Measurements from ENCODE around the gene CTF1.

GRCh38 chr16:30853758-30854157 lies 42.7 kb upstream of the CTF1 start:
- no peak for TF ChIP-seq CTCF (IDR thresholded peaks at IDR 0.05 in 2 of 3, conservative IDR thresholded peaks at IDR 0.05 in 1 of 3; ENCODE audit: borderline replicate concordance in 1 of 3, insufficient read depth in 1 of 3, low read depth in 2 of 3, low read length in 2 of 3)
- TF ChIP-seq SRF (IDR thresholded peaks at IDR 0.05; ENCODE audit: low read depth), result no peak
- TF ChIP-seq POLR2A (IDR thresholded peaks at IDR 0.05; ENCODE audit: borderline replicate concordance, extremely low read depth, insufficient read depth, insufficient read length), result no peak
- TF ChIP-seq REST (IDR thresholded peaks at IDR 0.05; ENCODE audit: low read depth), result no peak
- TF ChIP-seq SP1 (IDR thresholded peaks at IDR 0.05; ENCODE audit: low read depth), result no peak
- TF ChIP-seq EZH2 (IDR thresholded peaks at IDR 0.05), result no peak
- no peak for TF ChIP-seq JUND (IDR thresholded peaks at IDR 0.05)
- no peak for TF ChIP-seq ZNF274 (IDR thresholded peaks at IDR 0.05; ENCODE audit: low read depth, low read length)
- no peak for TF ChIP-seq RAD21 (IDR thresholded peaks at IDR 0.05; ENCODE audit: low read depth)
- no peak for TF ChIP-seq EGR1 (IDR thresholded peaks at IDR 0.05; ENCODE audit: low read depth)

All from HCT116 (cell line).